Stomach (tissue), 9 donors: ENCODE results near the gene ATG4B. TPM values are rescaled to one million over a fixed set of nuclear protein-coding genes. Genes with fewer than 3 reads are reported as not detected.

Experiments
- DNase-seq, 2 donors: peaks; one replicate each; pipeline versions ENCODE4 v3.0.0 to v3.0.0-alpha.2; 2013 to 2019
- H3K27ac ChIP-seq, 5 donors: fragments of 200-600 bp in 4 of 5; sonication (generic) in 4 of 5; one replicate each; pipeline ENCODE4 v1.5.1; 2013 to 2019; ENCODE audit warnings: mild to moderate bottlenecking in 1 of 5, moderate library complexity in 1 of 5
- H3K27me3 ChIP-seq, 3 donors: fragments of 200-600 bp; sonication (generic); one replicate each; pipeline ENCODE4 v1.5.1; 2017 to 2019; ENCODE audit warnings: mixed run types in 1 of 3
- H3K36me3 ChIP-seq, 4 donors: fragments of 200-600 bp; sonication (generic); 1 replicate in 3 of 4; 2 replicates in 1 of 4; pipeline ENCODE4 v1.5.1; 2016 to 2019
- H3K4me1 ChIP-seq, 4 donors: fragments of 200-600 bp; sonication (generic); one replicate each; pipeline ENCODE4 v1.5.1; 2016 to 2019
- H3K4me3 ChIP-seq, 4 donors: fragments of 200-600 bp; sonication (generic) in 3 of 4; one replicate each; pipeline ENCODE4 v1.5.1; 2016 to 2019; ENCODE audit warnings: mild to moderate bottlenecking in 1 of 4
- H3K9me3 ChIP-seq, 4 donors: fragments of 200-600 bp; sonication (generic); one replicate each; pipeline ENCODE4 v1.5.1; 2016 to 2019
- CTCF ChIP-seq, 7 experiments: fragments of 450-650 bp in 4 of 7; fragments of 200-600 bp in 3 of 7; sonication (generic) in 3 of 7; IDR thresholded peaks; one replicate each; pipeline ENCODE4 v1.5.1; 2016 to 2019; ENCODE audit warnings: antibody characterized with exemption in 7 of 7, control low read depth in 2 of 7, mild to moderate bottlenecking in 1 of 7
- EP300 ChIP-seq: sonication (generic); formaldehyde crosslinking; IDR thresholded peaks from one replicate; pipeline ENCODE4 v1.6.1; 2017; ENCODE audit warnings: antibody characterized with exemption
- POLR2A ChIP-seq, 4 donors: fragments of 450-650 bp; IDR thresholded peaks; one replicate each; pipeline ENCODE4 v1.6.1; 2016; ENCODE audit warnings: antibody characterized with exemption in 4 of 4, control low read depth in 2 of 4, mild to moderate bottlenecking in 1 of 4, moderate library complexity in 1 of 4
- POLR2AphosphoS5 ChIP-seq, 3 donors: sonication (generic); formaldehyde crosslinking; IDR thresholded peaks; one replicate each; pipeline ENCODE4 v1.6.1; 2016; ENCODE audit warnings: antibody characterized with exemption in 3 of 3
- WGBS, 5 donors: extraction: QIAGEN DNeasy Blood & Tissue Kit in 3 of 5; methylation state at CpG; one replicate each; pipeline versions ENCODE4 v1.1.5 to v1.1.7; 2013 to 2018; 5-methylcytosine and 5-hydroxymethylcytosine counted together
- intact Hi-C: fragments of 100-400 bp; cut with DNase I; formaldehyde crosslinking; loops from one replicate; pipeline ENCODE4 v1.15.1; 2023; ENCODE audit warnings: low total_unique reads
- polyA plus RNA-seq, 3 donors: library from polyadenylated mRNA; stranded (reverse); fragments of 200-250 nt; gene quantifications; one replicate each; pipeline ENCODE4 v1.2.3, GENCODE V29; 2013
- total RNA-seq, 5 donors: library from RNA; depleted of rRNA; stranded (reverse); fragments of >200 nt; gene quantifications; one replicate each; pipeline versions ENCODE4 v1.1.0 to v1.2.3, GENCODE V29; 2014 to 2016
- donor health status: healthy with polysubstance abuse.
- donor health status: Bipolar disorder and iron deficiency.
- donor health status: healthy.

ATG4B gene
- total and polyA plus RNA-seq, 8 donors = 31.5 to 162 (median 61.2) TPM

GRCh38 chr2:241692448-241692847, 55.0 kb downstream of the ATG4B start:
- no peaks in the 10 kb centered on the region for H3K27me3 ChIP-seq
- TF ChIP-seq EP300 = no peak
- TF ChIP-seq POLR2A (IDR thresholded peaks at IDR 0.05) = no peak
- no peak for TF ChIP-seq CTCF (IDR thresholded peaks at IDR 0.05)
- TF ChIP-seq POLR2AphosphoS5 (IDR thresholded peaks at IDR 0.05) = no peak
- H3K9me3 ChIP-seq = no peaks in the 10 kb centered on the region
- H3K4me3 ChIP-seq = no peak overlapping the region
- H3K4me1 ChIP-seq = peaks cover 10 to 28% (median 23%) of the 10 kb centered on the region in 4 donors
- WGBS, 5 donors = 87 to 95% (median 91%) methylated on average over 3 to 6 of the region's 6 CpGs
- no peak overlapping the region for H3K27ac ChIP-seq
- H3K36me3 ChIP-seq = peaks cover 10 to 62% (median 61%) of the 10 kb centered on the region in 4 donors
- DNase-seq = no peak
- intact Hi-C loops = no loop called here

GRCh38 chr2:241695651-241696050, 58.2 kb downstream of the ATG4B start:
- Histone ChIP-seq H3K4me1 (peaks cover 3 to 4% (median 4%) of the 10 kb centered on the region in 4 donors), H3K36me3 (peaks cover 5 to 52% (median 50%) of the 10 kb centered on the region in 4 donors), H3K27me3 (no peaks in the 10 kb centered on the region), H3K27ac (no peak overlapping the region), H3K4me3 (no peak overlapping the region), H3K9me3 (no peaks in the 10 kb centered on the region)
- intact Hi-C loops = no loop called here
- TF ChIP-seq POLR2A (IDR thresholded peaks at IDR 0.05) (no peak), POLR2AphosphoS5 (IDR thresholded peaks at IDR 0.05) (no peak), EP300 (no peak), CTCF (IDR thresholded peaks at IDR 0.05) (no peak)
- no peak for DNase-seq
- 95 to 100% (median 98%) methylated on average over 4 of the region's 4 CpGs for WGBS, 5 donors

DNA sequence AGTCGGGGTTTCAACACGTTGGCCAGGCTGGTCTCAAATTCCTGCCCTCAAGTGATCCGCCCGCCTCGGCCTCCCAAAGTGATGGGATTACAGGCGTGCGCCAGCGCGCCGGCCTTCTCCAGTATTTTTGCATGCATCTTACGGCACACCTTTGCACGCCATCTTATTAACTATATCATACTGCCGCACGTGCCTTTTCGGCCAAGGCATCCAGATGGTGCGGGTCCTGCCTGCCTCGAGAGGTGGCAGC, 63.6 kb downstream of the ATG4B start:
- Histone ChIP-seq H3K4me3 (peak overlapping the region; percentile 75 to 94 (median 90)), H3K9me3 (peaks cover 0 to 2% (median 0%) of the 10 kb centered on the region in 4 donors), H3K27me3 (no peaks in the 10 kb centered on the region), H3K27ac (peak overlapping the region; percentile 95 to 99 (median 97)), H3K36me3 (peaks cover 11 to 21% (median 19%) of the 10 kb centered on the region in 4 donors), H3K4me1 (peaks cover 19 to 27% (median 23%) of the 10 kb centered on the region in 4 donors)
- 0 to 5% (median 1%) methylated on average over 16 to 17 of the region's 17 CpGs for WGBS, 5 donors
- DNase-seq = no peak
- intact Hi-C loops = no loop called here
- TF ChIP-seq CTCF (IDR thresholded peaks at IDR 0.05) (peak in 3 of 7 experiments; percentile 33 to 36 (median 33)), POLR2A (IDR thresholded peaks at IDR 0.05) (no peak)

DNA sequence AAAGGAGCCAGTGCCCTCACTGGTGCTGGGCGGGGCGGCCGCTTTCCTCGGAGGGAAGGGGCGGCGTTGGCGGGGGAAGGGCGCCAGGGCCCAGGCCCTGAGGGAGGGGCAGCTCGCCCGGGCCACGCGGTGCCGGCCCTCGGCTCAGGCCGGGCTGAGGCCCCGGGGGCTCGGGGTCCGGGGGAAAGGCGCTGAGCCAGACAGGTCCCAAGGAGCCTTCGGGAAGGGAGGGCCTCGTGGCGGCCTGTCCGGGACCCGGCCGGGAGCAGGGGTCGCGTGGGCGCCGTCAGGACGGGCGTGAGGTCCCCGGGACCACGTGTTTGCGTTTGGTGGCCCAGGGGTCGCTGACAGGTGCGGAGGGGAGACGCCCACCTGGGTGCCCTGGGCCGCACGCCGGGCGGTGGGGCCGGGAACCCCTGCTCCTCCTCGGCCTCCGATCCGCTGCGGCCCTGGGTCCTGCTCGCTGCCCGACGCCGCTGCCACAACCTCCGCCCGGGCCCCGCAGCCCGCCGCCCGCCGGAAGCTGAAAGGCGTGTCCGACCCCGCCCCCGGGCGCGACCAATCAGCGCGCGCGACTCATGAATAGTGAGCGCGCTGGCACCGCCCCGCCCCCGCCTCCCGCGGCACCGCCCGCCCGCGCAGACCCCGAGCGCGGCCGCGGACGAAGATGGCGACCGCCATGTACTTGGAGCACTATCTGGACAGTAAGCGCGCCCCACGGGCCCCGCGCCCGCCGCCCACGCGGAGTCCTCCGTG, 64.1 kb downstream of the ATG4B start, which contains the start of gene ING5:
Gene ING5 (plus strand): TSS at position 641 of the 756 bp plus-strand sequence. CDS start 27 bp downstream, at position 668.
- WGBS, 5 donors = 0 to 1% (median 0%) methylated on average over 2 to 96 of the region's 96 CpGs
- Histone ChIP-seq H3K9me3 (peaks cover 0 to 4% (median 0%) of the 10 kb centered on the region in 4 donors), H3K27ac (peak within 1 kb of the TSS; percentile 95 to 99 (median 97)), H3K36me3 (peaks cover 16 to 25% (median 23%) of the 10 kb centered on the region in 4 donors), H3K27me3 (no peaks in the 10 kb centered on the region), H3K4me3 (peak within 1 kb of the TSS; percentile 75 to 94 (median 90)), H3K4me1 (peaks cover 19 to 27% (median 23%) of the 10 kb centered on the region in 4 donors)
- peak; percentile 98 to 99 for DNase-seq
- peak in 2 of 7 experiments; percentile 30 to 39 for TF ChIP-seq CTCF (IDR thresholded peaks at IDR 0.05)
- peak; percentile 46 to 89 (median 82) for TF ChIP-seq POLR2AphosphoS5 (IDR thresholded peaks at IDR 0.05)
- no peak for TF ChIP-seq EP300
- TF ChIP-seq POLR2A (IDR thresholded peaks at IDR 0.05) = peak in 1 of 4 donors; percentile 13
- intact Hi-C loops = no loop called here
